ENCODE measurements around the gene TNS2. TPM values are rescaled to one million over a fixed set of nuclear protein-coding genes. Genes with fewer than 3 reads are reported as not detected.

TNS2 gene
- total RNA-seq, 1 experiment from 2014 or later = 3.4 TPM

DNA sequence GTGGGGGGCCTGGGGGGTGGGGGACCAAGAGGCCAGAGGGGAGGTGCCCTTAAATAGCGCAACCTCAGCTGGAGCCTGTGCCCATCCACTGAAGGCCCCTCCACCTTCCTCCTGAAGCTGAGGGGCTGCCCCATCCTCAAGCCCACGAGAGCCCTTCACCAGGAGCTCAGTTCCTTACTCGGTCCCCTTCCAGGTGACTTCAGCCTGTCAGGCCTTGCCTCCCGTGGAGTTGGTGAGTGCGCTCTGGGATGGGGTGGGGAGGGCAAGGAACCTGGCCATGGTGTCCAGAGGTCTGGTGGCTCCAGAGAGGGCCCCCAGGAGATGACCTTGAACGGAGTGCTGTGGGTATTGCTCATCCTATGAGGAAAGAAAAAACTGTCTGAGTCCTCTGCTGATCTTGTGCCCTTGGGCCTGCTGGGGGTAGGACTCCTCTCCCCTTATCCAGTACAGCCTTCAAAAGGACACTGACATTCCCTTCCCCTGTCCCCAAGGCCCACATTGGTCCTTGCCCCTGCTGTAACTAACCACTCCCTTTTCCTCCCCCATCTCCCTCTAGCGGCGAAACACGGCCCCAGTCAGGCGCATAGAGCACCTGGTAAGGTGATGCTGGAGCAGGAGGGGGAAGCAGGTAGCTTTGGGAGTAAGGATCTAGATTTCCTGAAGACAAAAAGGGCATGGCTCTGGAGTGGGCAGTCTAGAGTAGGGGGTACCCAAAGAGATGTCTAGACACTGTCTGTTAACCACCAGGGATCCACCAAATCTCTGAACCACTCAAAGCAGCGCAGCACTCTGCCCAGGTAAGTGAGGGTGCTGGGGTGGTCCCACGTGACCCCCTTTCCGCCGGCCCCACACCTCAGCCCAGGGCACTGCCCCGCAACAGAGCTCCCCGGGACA is 3.6 kb downstream of the TNS2 start:
- intact Hi-C loops (cut with micrococcal nuclease; ENCODE audit: unreplicated experiment) = no loop called here
- TSS peak; percentile 36 for BruUV-seq (replicated peaks)
- CTCF ChIA-PET = interaction anchor here (0.6 to 1.2 kb wide), 5 partner anchors 26 to 445 kb away, joined by 3 to 11 read pairs (median 5); partner anchors contain the start of gene SPRYD3
- H3K9me3 ChIP-seq (ENCODE audit: low read depth, low read length, poor library complexity, severe bottlenecking) = no peaks in the 10 kb centered on the region
- H3K27ac ChIP-seq (ENCODE audit: low read depth, low read length, poor library complexity, severe bottlenecking) = peak overlapping the region; percentile 81
- peaks cover 44% of the 10 kb centered on the region for H3K4me1 ChIP-seq (ENCODE audit: insufficient read depth, low read length, poor library complexity, severe bottlenecking)
- TF ChIP-seq, protein P1, sequence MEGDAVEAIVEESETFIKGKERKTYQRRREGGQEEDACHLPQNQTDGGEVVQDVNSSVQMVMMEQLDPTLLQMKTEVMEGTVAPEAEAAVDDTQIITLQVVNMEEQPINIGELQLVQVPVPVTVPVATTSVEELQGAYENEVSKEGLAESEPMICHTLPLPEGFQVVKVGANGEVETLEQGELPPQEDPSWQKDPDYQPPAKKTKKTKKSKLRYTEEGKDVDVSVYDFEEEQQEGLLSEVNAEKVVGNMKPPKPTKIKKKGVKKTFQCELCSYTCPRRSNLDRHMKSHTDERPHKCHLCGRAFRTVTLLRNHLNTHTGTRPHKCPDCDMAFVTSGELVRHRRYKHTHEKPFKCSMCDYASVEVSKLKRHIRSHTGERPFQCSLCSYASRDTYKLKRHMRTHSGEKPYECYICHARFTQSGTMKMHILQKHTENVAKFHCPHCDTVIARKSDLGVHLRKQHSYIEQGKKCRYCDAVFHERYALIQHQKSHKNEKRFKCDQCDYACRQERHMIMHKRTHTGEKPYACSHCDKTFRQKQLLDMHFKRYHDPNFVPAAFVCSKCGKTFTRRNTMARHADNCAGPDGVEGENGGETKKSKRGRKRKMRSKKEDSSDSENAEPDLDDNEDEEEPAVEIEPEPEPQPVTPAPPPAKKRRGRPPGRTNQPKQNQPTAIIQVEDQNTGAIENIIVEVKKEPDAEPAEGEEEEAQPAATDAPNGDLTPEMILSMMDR (conservative IDR thresholded peaks at IDR 0.05; ENCODE audit: low read depth, low read length) = peak; percentile 50
- TF ChIP-seq EZH2 (IDR thresholded peaks at IDR 0.05; ENCODE audit: borderline replicate concordance, low read depth, low read length, poor library complexity, severe bottlenecking) = no peak
- H3K4me3 ChIP-seq (ENCODE audit: low read depth, low read length, poor library complexity, severe bottlenecking) = peak overlapping the region; percentile 81
- H3K36me3 ChIP-seq (ENCODE audit: insufficient read depth, low read length, poor library complexity, severe bottlenecking) = no peaks in the 10 kb centered on the region
- H3K27me3 ChIP-seq (replicated peaks; ENCODE audit: insufficient read depth, low read depth, low read length, poor library complexity) = no peaks in the 10 kb centered on the region
- POLR2A ChIA-PET (ENCODE audit: low non-redundant PET) = no interaction called here
- DNase-seq (ENCODE audit: low spot score) = no peak

DNA sequence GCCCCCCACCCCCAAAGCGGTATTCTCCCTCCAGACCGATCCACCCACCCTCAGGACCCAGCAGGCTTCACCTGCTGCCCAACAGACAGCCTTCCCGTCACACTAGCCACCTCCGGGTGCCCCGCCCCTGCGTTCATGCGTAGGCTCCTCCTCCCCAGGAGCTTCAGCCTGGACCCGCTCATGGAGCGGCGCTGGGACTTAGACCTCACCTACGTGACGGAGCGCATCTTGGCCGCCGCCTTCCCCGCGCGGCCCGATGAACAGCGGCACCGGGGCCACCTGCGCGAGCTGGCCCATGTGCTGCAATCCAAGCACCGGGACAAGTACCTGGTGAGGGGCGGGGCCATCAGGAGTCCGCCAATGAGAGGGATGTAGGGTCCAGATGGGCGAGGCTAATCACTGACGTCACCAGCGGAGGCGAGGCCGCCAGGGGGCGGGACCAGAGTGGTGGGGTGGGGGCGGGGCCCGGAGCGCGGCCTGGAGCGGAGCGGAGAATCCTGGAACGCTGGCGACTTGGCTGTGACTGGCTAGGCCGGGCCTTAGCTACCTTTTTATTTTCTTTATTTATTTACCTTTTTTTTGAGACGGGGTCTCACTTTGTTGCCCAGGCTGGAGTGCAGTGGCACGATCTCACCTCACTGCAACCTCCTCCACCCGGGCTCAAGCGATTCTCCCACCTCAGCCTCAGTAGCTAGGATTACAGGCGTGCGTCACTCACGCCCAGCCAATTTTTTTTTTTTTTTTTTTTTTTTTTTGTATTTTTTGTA is 4.4 kb downstream of the TNS2 start:
- CTCF ChIA-PET = interaction anchor here (0.6 to 1.2 kb wide), 3 partner anchors 12 to 263 kb away, joined by 3 to 11 read pairs (median 3); partner anchors contain the start of gene SPRYD3
- H3K27ac ChIP-seq (ENCODE audit: low read depth, low read length, poor library complexity, severe bottlenecking) = peak overlapping the region; percentile 81
- peak; percentile 95 for DNase-seq (ENCODE audit: low spot score)
- BruUV-seq (replicated peaks) = no TSS peak
- H3K9me3 ChIP-seq (ENCODE audit: low read depth, low read length, poor library complexity, severe bottlenecking) = no peaks in the 10 kb centered on the region
- intact Hi-C loops (cut with micrococcal nuclease; ENCODE audit: unreplicated experiment) = no loop called here
- peaks cover 36% of the 10 kb centered on the region for H3K4me1 ChIP-seq (ENCODE audit: insufficient read depth, low read length, poor library complexity, severe bottlenecking)
- peak overlapping the region; percentile 81 for H3K4me3 ChIP-seq (ENCODE audit: low read depth, low read length, poor library complexity, severe bottlenecking)
- no peaks in the 10 kb centered on the region for H3K36me3 ChIP-seq (ENCODE audit: insufficient read depth, low read length, poor library complexity, severe bottlenecking)
- no peak for TF ChIP-seq EZH2 (IDR thresholded peaks at IDR 0.05; ENCODE audit: borderline replicate concordance, low read depth, low read length, poor library complexity, severe bottlenecking)
- TF ChIP-seq, protein P1 (conservative IDR thresholded peaks at IDR 0.05; ENCODE audit: low read depth, low read length) = no peak
- H3K27me3 ChIP-seq (replicated peaks; ENCODE audit: insufficient read depth, low read depth, low read length, poor library complexity) = no peaks in the 10 kb centered on the region
- POLR2A ChIA-PET (ENCODE audit: low non-redundant PET) = interaction anchor here (0.6 kb wide), 1 partner anchor 10 kb away, joined by 3 read pairs; no protein-coding TSS in a partner anchor

DNA sequence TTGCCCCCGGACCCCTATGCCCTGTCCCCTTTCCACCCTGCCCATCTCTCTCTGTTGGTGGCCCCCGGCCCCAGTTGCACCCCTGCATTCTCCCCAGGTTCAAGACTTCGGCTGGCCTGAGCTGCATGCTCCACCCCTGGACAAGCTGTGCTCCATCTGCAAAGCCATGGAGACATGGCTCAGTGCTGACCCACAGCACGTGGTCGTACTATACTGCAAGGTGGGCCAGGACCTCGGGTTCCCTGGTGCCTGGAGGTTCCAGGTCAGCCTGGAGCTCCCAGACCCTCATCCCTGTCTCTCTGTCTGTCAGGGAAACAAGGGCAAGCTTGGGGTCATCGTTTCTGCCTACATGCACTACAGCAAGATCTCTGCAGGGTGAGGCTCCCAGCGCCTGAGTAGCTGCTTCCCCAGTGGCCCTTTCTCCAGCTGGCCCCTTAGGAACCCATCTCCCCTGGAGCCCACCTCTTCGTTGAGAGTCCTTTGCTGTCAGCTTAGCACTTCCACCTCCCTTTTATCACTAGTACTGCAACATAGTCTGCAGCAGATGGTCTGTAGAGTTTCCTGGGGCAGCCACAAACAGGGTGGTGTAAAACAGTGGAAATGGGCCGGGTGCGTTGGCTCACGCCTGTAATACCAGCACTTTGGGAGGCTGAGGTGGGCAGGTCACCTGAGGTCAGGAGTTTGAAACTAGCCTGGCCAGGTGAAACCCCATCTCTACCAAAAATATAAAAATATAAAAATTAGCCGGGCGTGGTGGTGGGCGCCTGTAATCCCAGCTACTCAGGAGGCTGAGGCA is 5.8 kb downstream of the TNS2 start:
- Histone ChIP-seq H3K36me3 (ENCODE audit: insufficient read depth, low read length, poor library complexity, severe bottlenecking) (no peaks in the 10 kb centered on the region), H3K9me3 (ENCODE audit: low read depth, low read length, poor library complexity, severe bottlenecking) (no peaks in the 10 kb centered on the region), H3K4me3 (ENCODE audit: low read depth, low read length, poor library complexity, severe bottlenecking) (no peak overlapping the region), H3K4me1 (ENCODE audit: insufficient read depth, low read length, poor library complexity, severe bottlenecking) (peaks cover 25% of the 10 kb centered on the region), H3K27me3 (replicated peaks; ENCODE audit: insufficient read depth, low read depth, low read length, poor library complexity) (no peaks in the 10 kb centered on the region), H3K27ac (ENCODE audit: low read depth, low read length, poor library complexity, severe bottlenecking) (no peak overlapping the region)
- CTCF ChIA-PET = interaction anchor here (2.1 kb wide), 1 partner anchor 10 kb away, joined by 6 read pairs; no protein-coding TSS in a partner anchor
- intact Hi-C loops (cut with micrococcal nuclease; ENCODE audit: unreplicated experiment) = no loop called here
- TF ChIP-seq, protein P1 (conservative IDR thresholded peaks at IDR 0.05; ENCODE audit: low read depth, low read length) = no peak
- no peak for TF ChIP-seq EZH2 (IDR thresholded peaks at IDR 0.05; ENCODE audit: borderline replicate concordance, low read depth, low read length, poor library complexity, severe bottlenecking)
- POLR2A ChIA-PET (ENCODE audit: low non-redundant PET) = no interaction called here
- BruUV-seq (replicated peaks) = no TSS peak
- DNase-seq (ENCODE audit: low spot score) = no peak

Data from A673 (cell line).